Lung (tissue), 12 donors: ENCODE measurements around the gene NCLN. TPM values are rescaled to one million over a fixed set of nuclear protein-coding genes. Genes with fewer than 3 reads are reported as not detected.
A peak's percentile ranks its signal among the peaks of the same experiment; 100 is the strongest.

Experiments
- ATAC-seq: fragments of 200-7000 bp; cut with Tn5 transposase; one replicate; pipeline ENCODE4 v1.9.1; 2020; ENCODE audit warnings: moderate number of reproducible peaks; ENCODE audit not compliant: insufficient read depth, low FRiP score
- DNase-seq, 3 donors: peaks; one replicate each; pipeline ENCODE4 v3.0.0-alpha.2; 2013 to 2017
- H3K27ac ChIP-seq, 2 donors: one replicate each; pipeline ENCODE4 v1.5.1; 2013; ENCODE audit warnings: mild to moderate bottlenecking in 2 of 2, moderate library complexity in 2 of 2, control low read depth in 1 of 2, inconsistent platforms in 1 of 2, low read depth in 1 of 2, low read length in 1 of 2
- H3K27me3 ChIP-seq, 3 donors: one replicate each; pipeline ENCODE4 v1.5.1; 2013; ENCODE audit warnings: low read length in 2 of 3; ENCODE audit not compliant: control insufficient read depth in 3 of 3, insufficient read depth in 3 of 3
- H3K36me3 ChIP-seq, 4 donors: one replicate each; pipeline ENCODE4 v1.5.1; 2013; ENCODE audit warnings: low read length in 4 of 4, mild to moderate bottlenecking in 1 of 4, moderate library complexity in 1 of 4; ENCODE audit not compliant: control insufficient read depth in 4 of 4, insufficient read depth in 4 of 4
- H3K4me1 ChIP-seq, 5 donors: one replicate each; pipeline ENCODE4 v1.5.1; 2013; ENCODE audit warnings: low read length in 5 of 5, mild to moderate bottlenecking in 2 of 5, moderate library complexity in 1 of 5; ENCODE audit not compliant: control insufficient read depth in 5 of 5, insufficient read depth in 5 of 5
- H3K4me3 ChIP-seq: one replicate; pipeline ENCODE4 v1.5.1; 2013; ENCODE audit warnings: mild to moderate bottlenecking, control low read depth, moderate library complexity
- H3K9ac ChIP-seq, 2 donors: one replicate each; pipeline ENCODE4 v1.5.1; 2013; ENCODE audit warnings: low read length in 2 of 2, control low read depth in 1 of 2; ENCODE audit not compliant: insufficient read depth in 1 of 2
- H3K9me3 ChIP-seq, 4 donors: one replicate each; pipeline ENCODE4 v1.5.1; 2013; ENCODE audit warnings: low read length in 3 of 4, mild to moderate bottlenecking in 1 of 4, moderate library complexity in 1 of 4; ENCODE audit not compliant: control insufficient read depth in 4 of 4, insufficient read depth in 3 of 4
- WGBS, 2 donors: extraction: QIAGEN DNeasy Blood & Tissue Kit; methylation state at CpG; one replicate each; pipeline ENCODE4 v1.1.7; 2013; 5-methylcytosine and 5-hydroxymethylcytosine counted together
- polyA plus RNA-seq, 2 donors: library from polyadenylated mRNA; stranded (reverse); fragments of 200-250 nt; gene quantifications; one replicate each; pipeline ENCODE4 v1.2.1, GENCODE V29; 2013
- total RNA-seq, 2 donors: library from RNA; depleted of rRNA in 1 of 2; stranded (reverse); fragments of >200 nt in 1 of 2; gene quantifications; one replicate each; pipeline ENCODE4 v1.2.1, GENCODE V29; 2014 to 2021
- TF ChIP-seq, protein P1 (sequence below): IDR thresholded peaks from 2 replicates; pipeline ENCODE4 v1.5.1; 2012; ENCODE audit warnings: mild to moderate bottlenecking; ENCODE audit errors: control extremely low read depth, extremely low read depth
- donor health status: control.
- donor health status: control.
- donor health status: Bipolar disorder and iron deficiency.
- donor health status: healthy.
- donor health status: DM: yes; HTN: yes; CAD: no.

Gene NCLN
- total and polyA plus RNA-seq, 4 donors, result 24.8 to 117 (median 63.1) TPM

DNA sequence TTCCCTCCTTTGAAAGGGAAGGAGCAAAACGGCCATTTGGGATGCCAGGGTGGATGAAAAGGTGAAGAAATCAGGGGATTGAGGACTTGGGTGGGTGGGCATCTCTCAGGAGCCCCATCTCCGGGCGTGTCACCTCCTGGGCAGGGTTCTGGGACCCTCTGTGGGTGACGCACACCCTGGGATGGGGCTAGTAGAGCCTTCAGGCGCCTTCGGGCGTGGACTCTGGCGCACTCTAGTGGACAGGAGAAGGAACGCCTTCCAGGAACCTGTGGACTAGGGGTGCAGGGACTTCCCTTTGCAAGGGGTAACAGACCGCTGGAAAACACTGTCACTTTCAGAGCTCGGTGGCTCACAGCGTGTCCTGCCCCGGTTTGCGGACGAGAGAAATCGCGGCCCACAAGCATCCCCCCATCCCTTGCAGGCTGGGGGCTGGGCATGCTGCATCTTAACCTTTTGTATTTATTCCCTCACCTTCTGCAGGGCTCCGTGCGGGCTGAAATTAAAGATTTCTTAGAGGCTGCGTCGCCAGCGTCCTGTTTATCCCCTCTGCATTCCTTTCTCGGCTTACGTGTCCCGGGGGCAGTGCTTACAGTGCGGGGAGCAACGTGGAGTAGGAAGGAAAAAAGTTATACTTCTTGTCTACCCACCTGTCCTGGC lies 22.4 kb upstream of the NCLN start:
- Histone ChIP-seq H3K9ac (no peak overlapping the region), H3K4me1 (peaks cover 0 to 4% (median 0%) of the 10 kb centered on the region in 5 donors), H3K27me3 (no peaks in the 10 kb centered on the region), H3K4me3 (no peak overlapping the region), H3K27ac (no peak overlapping the region), H3K9me3 (peaks cover 0 to 5% (median 0%) of the 10 kb centered on the region in 4 donors), H3K36me3 (peaks cover 0 to 9% (median 0%) of the 10 kb centered on the region in 4 donors)
- peak; percentile 66 to 69 (median 66) for DNase-seq
- peak; percentile 88 for ATAC-seq
- TF ChIP-seq, protein P1, sequence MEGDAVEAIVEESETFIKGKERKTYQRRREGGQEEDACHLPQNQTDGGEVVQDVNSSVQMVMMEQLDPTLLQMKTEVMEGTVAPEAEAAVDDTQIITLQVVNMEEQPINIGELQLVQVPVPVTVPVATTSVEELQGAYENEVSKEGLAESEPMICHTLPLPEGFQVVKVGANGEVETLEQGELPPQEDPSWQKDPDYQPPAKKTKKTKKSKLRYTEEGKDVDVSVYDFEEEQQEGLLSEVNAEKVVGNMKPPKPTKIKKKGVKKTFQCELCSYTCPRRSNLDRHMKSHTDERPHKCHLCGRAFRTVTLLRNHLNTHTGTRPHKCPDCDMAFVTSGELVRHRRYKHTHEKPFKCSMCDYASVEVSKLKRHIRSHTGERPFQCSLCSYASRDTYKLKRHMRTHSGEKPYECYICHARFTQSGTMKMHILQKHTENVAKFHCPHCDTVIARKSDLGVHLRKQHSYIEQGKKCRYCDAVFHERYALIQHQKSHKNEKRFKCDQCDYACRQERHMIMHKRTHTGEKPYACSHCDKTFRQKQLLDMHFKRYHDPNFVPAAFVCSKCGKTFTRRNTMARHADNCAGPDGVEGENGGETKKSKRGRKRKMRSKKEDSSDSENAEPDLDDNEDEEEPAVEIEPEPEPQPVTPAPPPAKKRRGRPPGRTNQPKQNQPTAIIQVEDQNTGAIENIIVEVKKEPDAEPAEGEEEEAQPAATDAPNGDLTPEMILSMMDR, result peak; percentile 91
- 22 to 28% methylated on average over 27 of the region's 27 CpGs for WGBS, 2 donors

DNA sequence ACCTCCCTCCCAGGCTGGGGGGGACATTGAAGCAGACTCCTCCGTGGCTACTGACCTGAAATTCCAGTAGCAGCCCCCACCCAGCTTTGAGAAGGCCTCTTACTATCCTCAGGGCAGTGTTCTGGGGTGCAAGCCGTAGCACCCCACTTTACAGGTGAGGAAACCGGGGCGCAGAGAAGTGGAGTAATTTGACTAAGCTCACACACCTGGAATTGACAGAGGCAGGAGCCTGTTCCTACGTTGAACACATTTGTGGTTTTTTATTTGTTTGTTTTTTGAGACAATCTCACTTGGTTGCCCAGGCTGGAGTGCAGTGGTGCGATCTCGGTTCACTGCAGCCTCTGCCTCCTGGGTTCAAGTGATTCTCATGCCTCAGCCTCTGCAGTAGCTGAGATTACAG lies 21.8 kb upstream of the NCLN start:
- DNase-seq (no peak), ATAC-seq (no peak)
- H3K9me3 ChIP-seq, result peaks cover 0 to 5% (median 0%) of the 10 kb centered on the region in 4 donors
- no peak overlapping the region for H3K4me3 ChIP-seq
- H3K27ac ChIP-seq, result no peak overlapping the region
- peaks cover 0 to 9% (median 0%) of the 10 kb centered on the region in 4 donors for H3K36me3 ChIP-seq
- peaks cover 0 to 4% (median 0%) of the 10 kb centered on the region in 5 donors for H3K4me1 ChIP-seq
- TF ChIP-seq, protein P1, result no peak
- 63 to 74% methylated on average over 7 of the region's 7 CpGs for WGBS, 2 donors
- no peak overlapping the region for H3K9ac ChIP-seq
- no peaks in the 10 kb centered on the region for H3K27me3 ChIP-seq

DNA sequence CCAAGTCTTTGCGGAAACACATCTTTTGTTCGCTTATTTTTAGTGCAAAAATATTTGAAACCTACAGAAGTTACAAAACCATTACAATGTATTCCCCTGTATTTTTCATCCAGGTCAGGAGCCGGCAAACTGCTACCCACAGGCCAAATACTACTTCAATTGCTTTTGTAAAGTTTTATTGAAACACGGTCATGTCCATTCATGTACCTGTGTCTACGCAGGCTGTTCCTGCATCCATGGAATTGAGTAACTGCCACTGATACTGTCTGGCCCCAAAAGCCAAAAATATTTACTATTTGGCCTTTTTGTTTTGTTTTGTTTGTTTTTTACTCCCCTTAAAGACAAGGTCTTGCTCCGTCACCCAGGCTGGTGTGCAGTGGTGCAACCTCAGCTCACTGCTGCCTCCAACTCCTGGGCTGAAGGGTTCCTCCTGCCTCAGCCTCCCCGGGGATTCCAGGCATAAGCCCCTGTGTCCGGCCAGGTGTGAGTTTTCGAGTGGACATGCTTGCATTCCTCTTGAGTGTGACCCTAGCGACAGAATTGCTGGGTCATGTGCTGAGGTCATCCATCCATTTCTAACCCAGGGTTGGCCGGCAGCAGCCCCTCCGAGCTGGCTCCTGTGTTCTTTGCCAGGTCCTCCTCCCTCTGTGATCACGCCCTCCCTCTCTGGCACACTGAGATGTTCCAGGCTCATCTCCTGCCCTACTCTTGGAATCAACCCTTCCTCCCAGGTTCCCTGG lies 18.0 kb upstream of the NCLN start:
- Histone ChIP-seq H3K36me3 (no peaks in the 10 kb centered on the region), H3K9me3 (no peaks in the 10 kb centered on the region), H3K27me3 (no peaks in the 10 kb centered on the region), H3K4me3 (no peak overlapping the region), H3K27ac (no peak overlapping the region), H3K9ac (no peak overlapping the region), H3K4me1 (peaks cover 0 to 4% (median 0%) of the 10 kb centered on the region in 5 donors)
- DNase-seq (no peak), ATAC-seq (no peak)
- TF ChIP-seq, protein P1, result no peak
- 73 to 79% methylated on average over 13 of the region's 13 CpGs for WGBS, 2 donors
